Forelimb muscle (tissue), 1 donor: ENCODE results near the gene TMC6. TPM values are rescaled to one million over a fixed set of nuclear protein-coding genes. Genes with fewer than 3 reads are reported as not detected.
"Not testable (repeated sequence)": the region's sequence is repeated elsewhere in the genome, so short reads cannot be mapped to it uniquely, and the experiment has no call there.

ENCODE experiments used
- DNase-seq: peaks from one replicate; pipeline ENCODE4 v3.0.0-alpha.2; 2013; ENCODE audit warnings: low read depth
- polyA plus RNA-seq: library from polyadenylated mRNA; unstranded; fragments of 120-200 nt; gene quantifications from one replicate; pipeline ENCODE4 v1.2.1, GENCODE V29; 2013; ENCODE audit not compliant: insufficient read length

The TMC6 gene
- polyA plus RNA-seq, 1 donor = 25.1 TPM

DNA sequence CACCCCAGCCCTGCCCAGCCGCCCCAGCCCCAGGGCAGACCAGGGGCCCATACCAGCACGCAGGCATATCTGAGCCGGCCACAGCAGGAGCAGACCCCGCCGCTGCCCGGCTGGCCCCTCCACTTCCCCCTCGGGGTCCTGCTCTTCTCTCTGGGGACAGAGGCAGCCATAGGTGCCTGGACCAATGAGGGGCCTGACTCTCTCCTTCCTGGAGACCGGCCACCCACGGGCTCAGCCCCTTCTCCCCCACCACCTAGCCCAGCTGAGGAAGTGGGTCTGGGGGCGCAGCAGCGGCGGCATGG lies 3.8 kb downstream of the TMC6 start:
- no peak for DNase-seq

- DNase-seq = no peak
Measured at GRCh38 chr17:78124081-78124835, 4.3 kb downstream of the TMC6 start.

DNA sequence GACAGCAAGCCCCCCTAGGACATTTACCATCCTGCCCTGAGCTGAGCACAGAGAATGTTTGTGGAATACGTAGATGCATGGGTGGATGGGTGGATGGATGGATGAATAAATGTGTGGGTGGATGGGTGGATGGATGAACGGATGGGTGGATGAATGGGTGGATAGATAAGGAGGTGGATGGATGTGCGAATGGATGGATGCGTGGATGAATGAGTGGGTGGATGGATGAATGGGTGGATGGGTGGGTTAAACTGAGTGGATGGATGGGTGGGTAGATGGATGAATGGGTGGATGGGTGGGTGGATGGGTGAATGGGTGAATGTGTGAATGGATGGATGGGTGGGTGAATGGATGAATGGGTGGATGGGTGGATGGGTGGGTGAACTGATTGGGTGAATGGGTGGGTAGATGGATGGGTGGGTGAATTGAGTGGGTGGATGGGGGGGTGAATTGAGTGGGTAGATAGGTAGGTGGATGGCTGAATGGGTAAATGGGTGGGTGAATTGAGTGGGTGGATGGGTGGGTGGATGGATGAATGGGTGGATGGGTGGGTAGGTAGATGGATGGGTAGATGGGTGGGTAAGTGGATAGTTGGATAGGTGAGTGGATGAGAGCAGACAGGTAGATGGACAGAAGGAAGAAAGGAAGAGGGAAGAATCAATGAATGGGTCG lies 5.2 kb downstream of the TMC6 start:
- no peak for DNase-seq

GRCh38 chr17:78122931-78123249 lies 5.7 kb downstream of the TMC6 start:
- no peak for DNase-seq

GRCh38 chr17:78122216-78122930 lies 6.2 kb downstream of the TMC6 start:
- DNase-seq = no peak

DNA sequence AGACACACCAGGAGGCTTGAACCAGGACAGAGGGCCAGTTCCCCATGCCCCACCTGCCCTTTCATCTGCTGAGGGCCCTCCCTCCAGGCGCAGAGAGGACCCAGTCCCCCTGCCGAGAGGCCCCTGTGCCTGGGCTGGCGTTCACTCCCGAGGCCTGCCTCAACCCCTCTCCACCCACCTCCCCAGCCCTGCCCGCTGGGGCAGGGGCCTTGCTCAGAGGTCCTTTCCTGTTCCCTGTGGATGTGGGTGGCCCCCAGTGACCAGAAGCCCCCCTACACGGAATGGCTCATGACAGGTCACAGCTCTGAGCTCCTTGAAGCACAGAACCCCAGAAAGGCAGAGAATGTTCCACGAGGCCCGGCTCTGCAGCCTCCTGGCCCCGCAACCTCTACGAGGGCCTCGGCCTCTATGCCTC lies 6.7 kb downstream of the TMC6 start:
- no peak for DNase-seq

- no peak for DNase-seq
Measured at GRCh38 chr17:78120971-78121800, 7.4 kb downstream of the TMC6 start.

DNA sequence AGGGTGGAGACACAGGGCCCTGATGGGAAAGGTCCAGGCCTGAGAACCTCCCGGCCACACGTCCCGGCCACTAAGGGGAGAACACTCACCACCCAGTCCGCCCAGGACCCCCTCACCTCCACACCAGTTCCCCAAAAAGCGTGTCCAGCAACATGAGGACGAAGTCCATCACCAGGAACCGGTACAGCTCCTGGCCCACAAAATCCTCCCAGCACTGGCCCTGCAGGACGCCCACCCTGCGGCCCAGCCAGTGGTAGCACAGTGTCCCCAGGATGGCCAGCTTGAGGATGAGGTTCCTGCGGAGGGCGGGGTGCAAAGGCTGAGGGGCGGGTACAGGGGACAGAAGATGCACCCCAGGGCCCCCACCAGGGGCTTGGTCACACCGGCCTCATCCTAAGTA lies 8.0 kb downstream of the TMC6 start:
- no peak for DNase-seq

- no peak for DNase-seq
Measured at GRCh38 chr17:78118801-78119241, 9.7 kb downstream of the TMC6 start.

- no peak for DNase-seq
Measured at GRCh38 chr17:78117027-78117981, 11.3 kb downstream of the TMC6 start.

DNA sequence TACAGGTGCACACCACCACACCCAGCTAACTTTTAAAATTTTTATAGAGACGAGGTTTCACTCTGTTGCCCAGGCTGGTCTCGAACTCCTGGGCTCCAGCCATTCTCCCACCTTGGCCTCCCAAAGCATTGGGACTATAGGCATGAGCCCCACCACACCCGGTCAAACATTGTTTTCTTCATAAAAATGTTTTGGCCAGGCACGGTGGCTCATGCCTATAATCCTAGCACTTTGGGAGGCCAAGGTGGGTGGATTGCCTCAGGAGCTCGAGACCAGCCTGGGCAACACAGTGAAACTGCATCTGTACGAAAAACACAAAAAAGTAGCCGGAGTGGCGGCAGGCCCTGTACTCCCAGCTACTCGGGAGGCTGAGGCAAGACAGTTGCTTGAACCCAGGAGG lies 12.1 kb downstream of the TMC6 start:
- no peak for DNase-seq

DNA sequence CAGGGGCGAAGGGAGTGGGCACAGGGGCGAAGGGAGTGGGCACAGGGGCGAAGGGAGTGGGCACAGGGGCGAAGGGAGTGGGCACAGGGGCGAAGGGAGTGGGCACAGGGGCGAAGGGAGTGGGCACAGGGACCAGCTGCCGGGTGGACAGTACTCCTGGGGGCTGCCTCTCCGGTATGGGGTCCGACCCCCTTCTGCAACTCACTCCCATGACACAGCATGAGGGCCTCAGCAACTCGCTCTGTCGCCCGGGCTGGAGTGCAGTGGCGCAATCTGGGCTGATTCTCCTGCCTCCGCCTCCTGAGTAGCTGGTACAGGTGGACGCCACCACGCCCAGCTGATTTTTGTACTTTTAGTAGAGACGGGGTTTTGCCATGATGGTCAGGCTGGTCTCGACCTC lies 12.8 kb downstream of the TMC6 start:
- not testable (repeated sequence) for DNase-seq

DNA sequence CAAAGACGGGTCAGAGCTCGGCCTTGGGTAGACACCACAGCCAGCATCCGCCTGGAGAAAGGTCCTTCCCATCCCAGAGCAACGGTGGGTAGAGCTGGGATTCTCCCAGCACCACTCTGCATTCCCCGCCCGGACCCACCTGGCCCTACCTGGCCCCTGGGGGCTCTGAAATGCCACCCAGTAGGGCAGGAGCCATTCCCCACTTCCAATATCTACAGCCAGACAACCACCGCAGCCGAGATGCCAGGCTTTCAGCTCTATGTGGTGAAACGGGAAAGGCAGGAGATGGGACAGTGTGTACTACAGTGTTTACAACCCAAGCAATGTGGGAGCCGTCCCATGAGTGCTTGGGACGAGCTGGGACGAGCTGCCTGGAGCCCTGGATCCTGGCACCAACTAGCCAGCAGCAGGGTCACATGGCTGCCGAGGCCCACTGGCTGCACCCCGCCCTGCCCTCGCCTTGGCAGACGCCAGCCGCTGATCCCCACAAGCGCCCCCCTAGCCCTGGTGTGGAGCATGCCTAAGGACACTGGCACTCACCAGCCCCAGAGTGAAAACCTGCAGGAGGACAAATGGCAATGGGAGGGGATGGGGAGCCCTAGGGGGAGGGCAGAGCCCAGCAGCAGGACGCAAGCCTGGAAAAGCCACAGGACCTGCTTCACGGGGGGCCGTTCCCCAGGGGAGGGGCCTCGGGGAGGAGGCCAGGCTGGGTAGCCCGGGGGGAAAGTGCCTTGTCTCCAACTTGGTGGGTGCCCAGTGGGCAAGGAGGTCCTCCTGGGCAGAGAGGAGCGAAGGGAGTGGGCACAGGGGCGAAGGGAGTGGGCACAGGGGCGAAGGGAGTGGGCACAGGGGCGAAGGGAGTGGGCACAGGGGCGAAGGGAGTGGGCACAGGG lies 13.5 kb downstream of the TMC6 start:
- DNase-seq = no peak

- no peak for DNase-seq
Measured at GRCh38 chr17:78113804-78114785, 14.5 kb downstream of the TMC6 start.

- DNase-seq = no peak
Measured at GRCh38 chr17:78112518-78113471, 15.8 kb downstream of the TMC6 start.

DNA sequence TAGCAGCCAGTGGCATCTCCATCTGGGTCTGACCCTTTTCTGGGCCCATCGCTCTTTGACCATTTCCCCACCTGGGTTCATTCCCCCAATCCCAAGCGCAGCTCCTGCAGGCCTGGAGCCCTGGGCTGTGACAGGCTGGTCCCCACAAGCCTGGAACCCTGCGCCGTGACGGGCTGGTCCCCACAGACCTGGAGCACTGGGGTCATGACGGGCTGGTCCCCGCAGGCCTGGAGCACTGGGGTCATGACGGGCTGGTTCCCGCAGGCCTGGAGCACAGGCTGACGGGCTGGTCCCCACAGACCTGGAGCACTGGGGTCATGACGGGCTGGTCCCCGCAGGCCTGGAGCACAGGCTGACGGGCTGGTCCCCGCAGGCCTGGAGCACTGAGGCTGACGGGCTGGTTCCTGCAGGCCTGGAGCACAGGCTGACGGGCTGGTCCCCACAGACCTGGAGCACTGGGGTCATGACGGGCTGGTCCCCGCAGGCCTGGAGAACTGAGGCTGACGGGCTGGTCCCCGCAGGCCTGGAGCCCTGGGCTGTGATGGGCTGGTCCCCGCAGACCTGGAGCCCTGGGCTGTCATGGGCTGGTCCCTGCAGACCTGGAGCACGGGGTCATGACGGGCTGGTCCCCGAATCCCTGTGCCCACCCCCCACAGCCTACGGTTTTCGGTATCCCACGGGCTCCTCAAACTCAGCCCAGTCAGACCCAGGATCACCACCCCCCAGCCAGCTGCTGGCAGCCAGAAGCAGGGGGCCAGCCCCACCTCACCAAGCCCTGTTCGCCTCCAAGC lies 16.6 kb downstream of the TMC6 start:
- no peak for DNase-seq
